ENCODE data around the gene RHBDL1. TPM values are rescaled to one million over a fixed set of nuclear protein-coding genes. Genes with fewer than 3 reads are reported as not detected.

Gene RHBDL1
- total and polyA plus RNA-seq, 9 of the 15 experiments (the other 6 are each of a cell fraction or from before 2014, with no cell fraction given), result 0.03 to 5.6 (median 1.3) TPM; not detected in 1

- no peak for TF ChIP-seq ZNF444 (CRISPR knock-in tag; IDR thresholded peaks at IDR 0.05)
- TF ChIP-seq POLR2A (conservative IDR thresholded peaks at IDR 0.05), result no peak
- no peak for TF ChIP-seq ETS2 (tag; IDR thresholded peaks at IDR 0.05; ENCODE audit: borderline replicate concordance, poor library complexity, severe bottlenecking)
- TF ChIP-seq ZNF280B (CRISPR knock-in tag; IDR thresholded peaks at IDR 0.05), result no peak
- TF ChIP-seq TCFL5 (CRISPR knock-in tag; conservative IDR thresholded peaks at IDR 0.05), result no peak
- no peak for TF ChIP-seq LCOR (CRISPR knock-in tag; IDR thresholded peaks at IDR 0.05)
- no peak for TF ChIP-seq NR2F6 (CRISPR knock-in tag; IDR thresholded peaks at IDR 0.05)
- no peak for TF ChIP-seq EGR1 (conservative IDR thresholded peaks at IDR 0.05)
- TF ChIP-seq TAF15 (IDR thresholded peaks at IDR 0.05; ENCODE audit: low read depth, low read length), result no peak
- no peak for TF ChIP-seq MNT (conservative IDR thresholded peaks at IDR 0.05)
- peak; percentile 60 for TF ChIP-seq PCBP1 (IDR thresholded peaks at IDR 0.05; ENCODE audit: low read depth, low read length, poor library complexity, severe bottlenecking)
- no peak for TF ChIP-seq MCM5 (IDR thresholded peaks at IDR 0.05; ENCODE audit: low read depth)
- no peak for TF ChIP-seq EZH2 (IDR thresholded peaks at IDR 0.05; ENCODE audit: borderline replicate concordance, low read depth, low read length)
- no peak for TF ChIP-seq ZNF224 (CRISPR knock-in tag; IDR thresholded peaks at IDR 0.05)
- TF ChIP-seq PML (IDR thresholded peaks at IDR 0.05; ENCODE audit: low read length), result no peak
- no peak for TF ChIP-seq JUN (IDR thresholded peaks at IDR 0.05; ENCODE audit: borderline replicate concordance, low read depth, low read length)
- no peak for TF ChIP-seq JUN (CRISPR knock-in tag; IDR thresholded peaks at IDR 0.05; ENCODE audit: borderline replicate concordance)
- no peak for TF ChIP-seq ZNF263 (CRISPR knock-in tag; IDR thresholded peaks at IDR 0.05; ENCODE audit: borderline replicate concordance)
- TF ChIP-seq ZBTB5 (IDR thresholded peaks at IDR 0.05), result no peak
- no peak for TF ChIP-seq RAD21 (CRISPR knock-in tag; conservative IDR thresholded peaks at IDR 0.05 in 1 of 2, IDR thresholded peaks at IDR 0.05 in 1 of 2)
- TF ChIP-seq TSC22D4 (tag; IDR thresholded peaks at IDR 0.05), result no peak
- peak; percentile 37 for TF ChIP-seq CTBP1 (IDR thresholded peaks at IDR 0.05; ENCODE audit: borderline replicate concordance)
- TF ChIP-seq NFE2L1 (tag; IDR thresholded peaks at IDR 0.05; ENCODE audit: borderline replicate concordance, low read depth), result no peak
- no peak for TF ChIP-seq ZNF436 (CRISPR knock-in tag; IDR thresholded peaks at IDR 0.05)
- no peak for TF ChIP-seq KDM2B (CRISPR knock-in tag; IDR thresholded peaks at IDR 0.05)
Measured at GRCh38 chr16:714558-715476, 39.3 kb downstream of the RHBDL1 start, which contains the start of gene METRN (continued).

Data from K562 (cell line).